Skin epidermis (tissue), 12 donors: ENCODE results near the gene ACAA2.
A peak's percentile ranks its signal among the peaks of the same experiment; 100 is the strongest.
"Not testable (repeated sequence)": the region's sequence is repeated elsewhere in the genome, so short reads cannot be mapped to it uniquely, and the experiment has no call there.

Experiments used
- H3K27ac ChIP-seq, 21 experiments: fragments of 200-600 bp; sonication (generic) in 11 of 21; one replicate each; pipeline ENCODE4 v1.5.0; 2020; ENCODE audit warnings: mild to moderate bottlenecking in 3 of 21, inconsistent platforms in 2 of 21, moderate library complexity in 2 of 21
- H3K4me3 ChIP-seq, 7 experiments: fragments of 200-600 bp; sonication (generic) in 2 of 7; one replicate each; pipeline ENCODE4 v1.5.0; 2020; ENCODE audit warnings: inconsistent platforms in 2 of 7, mild to moderate bottlenecking in 2 of 7, moderate library complexity in 1 of 7

The ACAA2 gene

DNA sequence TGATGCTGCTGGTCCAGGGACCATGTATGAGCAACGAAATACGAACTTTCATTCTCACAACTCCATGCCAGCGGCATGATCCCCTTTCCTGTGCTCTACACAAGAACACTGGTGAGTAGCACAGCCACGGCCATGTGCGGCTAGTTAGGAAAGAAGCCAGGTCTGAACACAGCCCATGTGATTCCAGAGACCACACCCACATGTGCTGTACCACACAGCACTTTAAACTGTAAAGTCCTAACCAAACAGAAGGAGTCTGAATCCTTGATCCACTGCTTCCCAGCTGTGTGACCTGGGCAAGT, 33.0 kb upstream of the ACAA2 start:
- Histone ChIP-seq H3K27ac (no peak overlapping the region), H3K4me3 (no peak overlapping the region)

DNA sequence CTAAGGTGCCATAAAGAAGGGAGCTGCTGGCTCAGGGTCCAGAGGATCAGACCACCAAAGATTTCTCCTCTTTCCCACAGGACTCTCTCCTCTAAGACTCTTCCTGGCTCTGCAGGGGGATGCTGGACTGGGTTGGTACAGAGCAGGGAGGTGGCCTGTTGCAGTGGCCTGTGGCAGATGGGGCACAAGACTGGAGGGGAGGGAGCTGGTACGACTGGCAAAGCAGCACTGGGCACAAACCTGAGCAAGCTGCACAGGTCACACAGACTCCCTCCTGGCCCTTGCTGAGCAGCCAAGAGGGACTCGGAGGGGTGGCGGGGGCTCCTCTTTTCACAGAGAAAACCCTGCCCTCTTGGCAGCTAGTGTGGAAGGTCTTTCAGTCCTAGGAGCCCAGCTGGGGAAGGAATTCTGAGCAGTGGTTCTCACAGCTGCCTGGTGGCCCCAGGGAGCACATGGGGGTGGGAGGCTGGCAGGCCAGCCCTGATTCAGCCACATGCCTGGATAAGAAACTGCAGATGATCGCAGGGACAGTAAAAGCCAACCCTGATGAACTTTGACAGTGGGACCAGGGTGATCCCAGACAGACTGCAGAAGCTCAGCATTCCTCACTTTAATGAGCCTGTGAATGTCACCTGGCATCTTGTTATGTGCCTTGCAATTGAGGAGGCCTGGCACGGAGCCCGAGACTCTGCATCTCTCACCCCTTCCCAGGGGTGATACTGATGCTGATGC, 32.5 kb upstream of the ACAA2 start:
- H3K4me3 ChIP-seq: no peak overlapping the region
- no peak overlapping the region for H3K27ac ChIP-seq

DNA sequence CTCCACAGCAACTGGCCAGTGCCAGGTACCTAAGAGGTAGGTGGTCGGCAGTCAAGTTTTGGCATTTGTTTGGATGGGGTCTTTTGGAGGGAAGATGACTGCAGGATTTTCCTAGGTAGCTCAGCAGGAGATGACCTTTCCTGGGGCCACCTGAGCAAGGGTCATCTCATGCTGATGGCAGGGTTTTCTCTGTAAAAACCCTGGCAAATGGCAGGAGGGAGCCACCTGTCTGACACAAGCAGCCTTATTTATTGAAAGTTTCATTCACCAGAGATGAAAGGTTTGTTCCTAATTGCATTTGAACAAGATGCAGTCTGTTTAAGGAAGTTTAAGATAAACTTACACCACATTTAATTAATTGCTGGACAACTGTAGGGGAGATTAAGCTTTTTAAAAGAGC, 31.6 kb upstream of the ACAA2 start:
- Histone ChIP-seq H3K4me3 (no peak overlapping the region), H3K27ac (no peak overlapping the region)

DNA sequence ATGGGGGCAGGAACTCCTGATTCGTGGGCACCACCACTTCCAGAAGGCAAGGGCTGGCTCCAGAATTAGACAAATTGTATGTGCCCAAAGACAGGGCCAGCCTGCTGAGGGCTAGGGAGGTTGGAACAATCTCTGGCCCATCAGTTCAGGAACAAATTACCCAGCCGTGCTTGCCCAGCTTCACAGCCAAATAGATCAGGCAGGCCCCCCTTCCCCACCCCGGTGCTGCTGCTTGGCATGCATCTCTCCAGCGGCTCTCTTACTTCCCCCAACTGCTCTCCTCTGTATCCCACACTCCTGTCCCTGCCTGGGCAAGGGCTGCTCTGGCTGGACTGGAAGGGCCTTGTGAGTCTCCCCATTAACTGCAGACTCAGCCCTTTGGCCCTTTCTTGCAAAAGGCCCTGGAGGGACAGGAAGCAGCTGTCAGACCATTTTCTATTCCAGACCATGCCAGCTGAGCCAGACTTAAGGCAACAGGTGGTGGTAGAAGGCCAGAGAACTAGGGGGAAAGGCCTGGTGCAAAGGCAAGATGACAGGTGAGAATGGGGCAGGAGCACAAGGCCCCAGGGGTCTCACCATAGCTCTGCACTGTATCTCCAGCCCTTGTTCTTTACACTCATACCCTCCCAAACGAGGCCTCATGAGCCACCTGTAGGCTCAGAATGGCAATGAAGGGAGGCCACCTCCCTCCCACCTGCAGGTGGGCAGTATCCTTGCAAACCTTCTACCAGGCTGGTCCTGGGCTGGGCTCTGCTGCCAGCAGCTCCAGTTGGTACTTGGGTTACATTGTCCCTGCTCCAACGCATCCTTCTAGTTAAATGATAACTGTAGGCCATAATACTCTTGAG, 30.7 kb upstream of the ACAA2 start:
- Histone ChIP-seq H3K4me3 (no peak overlapping the region), H3K27ac (no peak overlapping the region)

DNA sequence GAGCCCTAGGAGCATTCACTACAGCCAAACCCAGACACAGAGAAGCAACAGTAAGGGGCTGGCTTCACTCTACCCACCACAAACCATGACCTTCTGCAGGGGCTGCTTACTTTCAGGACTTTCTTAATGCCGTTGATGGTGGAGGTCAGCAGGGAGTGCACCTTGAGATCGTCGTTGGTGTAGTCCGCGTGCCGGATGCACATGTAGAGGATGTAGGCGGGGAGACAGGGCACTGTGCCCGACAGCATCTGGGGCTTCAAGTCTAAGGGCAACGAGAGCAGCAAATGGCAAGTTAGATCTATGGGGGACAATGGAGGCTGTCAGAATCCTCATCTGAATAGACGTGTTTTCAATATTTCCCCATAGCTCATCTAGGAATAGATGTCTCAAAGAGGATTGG, 29.8 kb upstream of the ACAA2 start:
- H3K27ac ChIP-seq: no peak overlapping the region
- no peak overlapping the region for H3K4me3 ChIP-seq

DNA sequence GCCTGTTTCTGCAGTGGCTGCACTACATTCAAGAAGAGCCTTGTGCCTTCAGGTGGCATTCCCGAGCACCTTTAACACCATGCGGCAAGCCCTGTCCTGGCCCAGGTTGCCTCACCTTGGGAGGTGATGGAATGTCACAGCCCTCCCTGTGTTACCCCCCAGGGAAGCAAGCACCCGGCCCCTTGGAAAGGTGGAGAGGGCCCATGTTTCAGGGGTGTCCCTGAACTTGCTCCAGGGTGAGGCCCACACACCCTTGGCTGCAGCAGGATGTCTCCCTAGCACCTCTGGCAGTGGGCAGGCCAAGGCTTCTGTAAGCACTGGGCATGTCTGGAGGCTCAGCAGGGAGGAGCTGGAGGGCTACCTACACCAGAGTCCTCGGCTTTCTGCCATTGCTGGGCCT, 29.3 kb upstream of the ACAA2 start:
- Histone ChIP-seq H3K4me3 (no peak overlapping the region), H3K27ac (no peak overlapping the region)

DNA sequence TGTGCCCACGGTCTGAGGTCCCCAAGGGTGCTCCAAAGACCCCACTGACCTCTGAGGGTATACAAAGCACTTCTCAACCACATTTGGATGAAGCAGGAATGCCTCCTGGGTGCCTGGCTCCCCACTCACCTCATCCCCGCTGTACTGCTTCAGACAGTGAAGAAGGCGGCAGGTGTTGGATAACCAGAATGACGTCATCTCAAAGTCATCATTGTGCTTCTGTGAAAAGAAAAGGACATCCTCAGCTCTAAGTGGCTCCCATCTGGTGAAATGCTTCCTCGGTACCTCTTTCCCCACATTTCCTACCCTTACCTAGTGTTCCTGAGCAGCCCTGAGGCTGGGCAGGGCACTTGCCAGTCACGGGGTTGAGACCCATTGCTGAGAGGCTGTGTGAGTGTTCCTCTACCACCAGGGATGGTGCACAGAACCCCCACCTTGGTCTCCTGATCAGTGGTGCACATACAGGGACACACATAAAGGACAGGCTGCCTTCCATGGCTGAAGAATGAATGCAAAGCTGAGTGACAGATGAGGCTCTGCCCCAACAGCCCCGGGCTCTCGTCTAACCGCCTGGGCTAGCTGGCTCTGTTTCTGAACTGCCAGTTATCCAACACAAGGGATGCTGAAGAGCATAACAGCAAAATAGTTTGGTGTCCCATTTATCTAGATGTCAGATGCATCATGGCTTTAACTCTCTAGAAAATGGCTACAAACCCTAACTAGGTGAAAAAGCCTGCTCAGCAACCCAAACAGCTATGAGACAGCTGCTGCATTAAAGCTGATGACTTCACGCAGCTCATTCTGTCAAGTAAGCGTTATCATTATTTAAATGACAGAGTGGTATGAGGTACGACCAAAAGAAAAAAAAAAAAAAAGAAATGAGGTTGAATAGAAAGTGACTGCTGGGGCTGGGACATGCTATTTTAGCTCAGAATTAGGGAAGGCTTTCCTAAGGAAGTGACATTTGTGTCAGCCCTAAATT, 28.2 kb upstream of the ACAA2 start:
- Histone ChIP-seq H3K4me3 (no peak overlapping the region), H3K27ac (no peak overlapping the region)

DNA sequence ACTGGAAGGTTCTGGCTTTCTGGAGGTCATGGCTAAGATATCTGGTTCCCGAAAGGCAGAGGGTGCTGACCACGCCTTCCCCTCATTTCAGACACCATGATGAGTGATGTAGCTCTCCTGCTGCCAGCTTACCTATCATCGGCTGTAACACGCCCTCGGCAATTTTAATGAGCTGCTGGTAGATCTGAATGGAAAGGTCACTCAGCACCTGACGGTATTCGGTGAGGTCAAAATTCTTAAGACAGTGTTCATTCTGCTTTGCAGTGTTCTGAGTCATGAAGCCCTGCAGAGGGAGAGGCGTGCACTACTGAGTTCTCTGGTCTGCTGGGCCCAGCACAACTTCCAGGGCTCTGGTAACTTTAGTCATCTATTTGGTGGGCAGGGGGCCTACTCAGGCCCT, 25.7 kb upstream of the ACAA2 start:
- Histone ChIP-seq H3K27ac (no peak overlapping the region), H3K4me3 (no peak overlapping the region)

DNA sequence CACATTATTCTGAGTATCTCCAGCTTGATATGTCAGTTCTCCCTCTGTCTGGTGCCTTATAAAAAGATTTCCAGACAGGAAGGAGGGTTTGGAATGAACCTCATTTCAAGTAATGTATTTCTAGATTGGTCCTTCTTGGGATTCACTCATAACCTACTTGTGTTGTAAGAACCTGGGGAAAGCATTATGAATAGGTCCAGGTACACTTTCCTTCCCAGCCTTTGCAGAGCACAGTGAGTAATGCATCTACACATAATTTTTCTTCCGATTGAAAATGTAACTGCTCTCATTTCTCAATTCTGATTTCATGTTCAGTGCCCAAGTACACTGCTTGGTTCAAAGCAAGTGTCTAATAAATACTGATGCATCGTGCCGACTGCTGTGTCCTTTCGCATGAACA, 25.0 kb upstream of the ACAA2 start:
- H3K27ac ChIP-seq: no peak overlapping the region

DNA sequence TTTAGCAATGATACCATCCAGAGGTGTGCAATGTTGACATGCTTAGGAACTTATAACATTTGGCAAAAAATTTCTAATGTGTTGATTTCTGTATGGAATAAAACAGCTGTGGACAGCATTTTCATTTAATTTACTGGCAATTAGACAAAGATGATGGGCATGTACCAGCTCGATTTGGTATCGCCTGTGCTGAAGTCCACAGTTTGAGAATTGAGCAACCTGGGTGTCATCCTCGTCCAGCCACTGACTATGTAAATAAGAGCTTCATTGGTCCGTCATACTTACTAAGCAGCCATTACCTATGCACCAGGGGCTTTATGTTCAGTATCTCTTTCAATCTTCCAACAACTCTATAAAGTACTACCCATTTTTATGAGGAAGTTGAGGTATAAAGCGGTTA, 24.6 kb upstream of the ACAA2 start:
- no peak overlapping the region for H3K27ac ChIP-seq
- H3K4me3 ChIP-seq: no peak overlapping the region

More for the DNA sequence above, 25.0 kb upstream of the ACAA2 start:
- no peak overlapping the region for H3K4me3 ChIP-seq

DNA sequence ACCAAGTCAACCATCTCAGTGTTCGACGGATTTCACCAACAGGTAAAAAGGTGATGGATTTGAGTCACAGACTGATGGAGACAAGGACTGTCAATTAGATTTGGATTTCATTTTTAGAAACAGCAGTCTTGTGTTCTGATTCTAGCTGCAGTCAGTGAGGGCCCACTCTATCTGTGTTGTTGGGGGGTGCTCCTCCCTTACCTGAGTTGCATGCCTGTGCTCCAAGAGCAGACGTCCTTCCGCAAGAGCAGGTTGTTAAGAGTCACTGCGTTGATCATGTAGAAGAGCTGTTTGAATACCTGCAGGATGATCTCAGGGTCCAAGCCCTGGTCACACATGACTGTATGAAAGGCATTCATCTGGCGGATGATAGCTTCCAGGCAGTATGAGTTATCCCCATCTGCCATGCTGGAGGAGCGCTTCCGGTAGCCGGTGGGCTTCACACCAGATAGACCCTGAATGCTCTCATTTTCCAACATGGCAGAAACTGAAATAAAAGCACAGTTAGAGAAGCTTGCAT, 24.0 kb upstream of the ACAA2 start:
- not testable (repeated sequence) for H3K4me3 ChIP-seq, H3K27ac ChIP-seq

DNA sequence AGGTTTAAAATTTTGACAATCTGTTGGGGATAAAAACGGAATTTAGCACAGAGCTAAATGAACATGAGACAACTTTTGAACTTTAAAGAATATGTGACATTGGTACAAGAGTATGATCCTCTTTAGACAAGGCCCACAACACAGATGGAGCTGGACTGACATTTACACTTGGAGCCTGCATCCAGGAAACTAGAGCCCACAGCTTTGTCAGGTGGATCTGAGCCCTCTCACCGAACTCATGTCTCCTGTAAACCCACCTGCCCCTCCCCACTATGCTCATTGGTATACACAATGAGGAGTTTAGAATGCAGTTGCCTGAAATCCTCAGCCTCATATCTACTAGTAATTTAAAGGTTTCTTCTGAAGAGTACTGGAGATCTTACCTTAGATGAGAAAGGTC, 22.1 kb upstream of the ACAA2 start:
- H3K27ac ChIP-seq: no peak overlapping the region

DNA sequence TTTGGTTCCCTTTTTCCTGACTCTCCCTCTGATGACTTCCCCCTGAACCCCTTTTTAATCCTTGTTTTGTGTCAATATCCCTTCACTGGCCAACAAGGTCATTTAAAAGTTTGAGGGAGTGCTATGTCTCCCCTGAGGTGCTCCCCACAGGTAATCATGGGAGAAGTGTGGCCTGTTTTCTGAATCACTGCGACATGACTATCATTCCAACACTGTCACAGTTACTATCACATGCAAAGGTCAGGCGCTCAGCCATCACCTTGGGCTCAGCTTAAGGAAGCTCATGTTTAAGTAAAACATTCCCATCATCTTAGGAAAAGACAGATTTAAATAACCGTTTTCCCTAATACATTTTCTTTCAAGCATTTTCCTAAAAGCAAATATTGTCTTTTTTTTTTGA, 20.9 kb upstream of the ACAA2 start:
- peak overlapping the region in 1 of 21 experiments; percentile 22 for H3K27ac ChIP-seq
- H3K4me3 ChIP-seq: no peak overlapping the region

More for the DNA sequence above, 22.1 kb upstream of the ACAA2 start:
- H3K4me3 ChIP-seq: no peak overlapping the region

DNA sequence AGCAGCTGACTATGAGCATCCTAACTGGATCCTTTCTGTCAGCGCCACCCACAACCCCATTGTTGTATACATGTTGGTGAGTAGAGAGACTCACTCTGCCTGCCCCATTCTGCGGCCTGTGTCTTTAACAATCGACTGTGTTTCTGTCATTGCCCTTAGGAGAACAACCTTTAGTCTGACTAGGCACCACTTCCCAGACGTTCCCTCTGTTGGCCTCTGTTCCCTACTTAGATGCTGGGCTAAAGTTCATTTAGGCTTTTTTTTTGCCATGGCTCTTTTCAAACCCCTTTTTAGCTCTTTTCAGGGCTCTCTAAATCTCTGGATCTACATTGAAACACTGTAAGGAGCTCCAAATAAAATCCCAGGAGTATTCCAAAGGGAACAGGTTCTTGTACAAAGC, 20.5 kb upstream of the ACAA2 start:
- Histone ChIP-seq H3K4me3 (no peak overlapping the region), H3K27ac (peak overlapping the region in 1 of 21 experiments; percentile 22)

DNA sequence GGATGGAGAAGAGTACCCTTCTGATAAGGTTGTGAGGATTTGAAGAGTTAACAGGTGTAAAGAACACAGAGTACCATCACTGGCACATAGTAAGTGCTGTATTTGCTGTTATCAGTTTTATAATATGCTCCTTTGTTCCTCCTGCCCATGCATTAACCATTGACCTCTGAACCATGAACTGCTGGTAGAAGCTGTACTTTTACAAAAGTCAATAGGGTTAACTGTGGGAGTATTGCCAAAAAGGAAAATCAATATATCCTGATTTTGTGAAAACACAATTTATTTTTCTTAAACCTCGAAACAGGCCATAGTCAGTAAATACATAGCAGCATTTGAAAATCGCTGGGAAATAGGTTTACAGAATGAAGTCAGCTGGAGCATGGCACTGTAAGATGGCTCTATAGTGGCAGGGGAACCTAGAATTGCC, 18.9 kb upstream of the ACAA2 start:
- no peak overlapping the region for H3K4me3 ChIP-seq
- no peak overlapping the region for H3K27ac ChIP-seq

DNA sequence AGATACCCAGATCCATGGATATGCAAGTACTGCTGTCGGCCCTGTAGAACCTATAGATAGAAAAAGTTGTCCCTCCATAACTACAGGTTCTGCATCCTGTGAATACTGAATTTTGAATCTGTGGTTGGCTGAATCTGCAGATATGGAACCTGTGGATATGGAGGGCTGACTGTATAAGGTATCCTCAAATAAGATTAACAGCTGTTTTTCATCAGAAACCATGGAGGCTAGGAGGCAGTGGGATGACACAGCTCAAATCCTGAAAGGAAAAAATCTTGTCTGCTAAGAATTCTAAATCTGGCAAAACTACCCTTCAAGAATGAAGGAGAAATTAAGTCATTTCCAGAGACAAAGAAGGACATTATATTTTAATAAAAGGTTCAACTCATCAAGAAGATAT, 14.7 kb upstream of the ACAA2 start:
- no peak overlapping the region for H3K27ac ChIP-seq
- no peak overlapping the region for H3K4me3 ChIP-seq

DNA sequence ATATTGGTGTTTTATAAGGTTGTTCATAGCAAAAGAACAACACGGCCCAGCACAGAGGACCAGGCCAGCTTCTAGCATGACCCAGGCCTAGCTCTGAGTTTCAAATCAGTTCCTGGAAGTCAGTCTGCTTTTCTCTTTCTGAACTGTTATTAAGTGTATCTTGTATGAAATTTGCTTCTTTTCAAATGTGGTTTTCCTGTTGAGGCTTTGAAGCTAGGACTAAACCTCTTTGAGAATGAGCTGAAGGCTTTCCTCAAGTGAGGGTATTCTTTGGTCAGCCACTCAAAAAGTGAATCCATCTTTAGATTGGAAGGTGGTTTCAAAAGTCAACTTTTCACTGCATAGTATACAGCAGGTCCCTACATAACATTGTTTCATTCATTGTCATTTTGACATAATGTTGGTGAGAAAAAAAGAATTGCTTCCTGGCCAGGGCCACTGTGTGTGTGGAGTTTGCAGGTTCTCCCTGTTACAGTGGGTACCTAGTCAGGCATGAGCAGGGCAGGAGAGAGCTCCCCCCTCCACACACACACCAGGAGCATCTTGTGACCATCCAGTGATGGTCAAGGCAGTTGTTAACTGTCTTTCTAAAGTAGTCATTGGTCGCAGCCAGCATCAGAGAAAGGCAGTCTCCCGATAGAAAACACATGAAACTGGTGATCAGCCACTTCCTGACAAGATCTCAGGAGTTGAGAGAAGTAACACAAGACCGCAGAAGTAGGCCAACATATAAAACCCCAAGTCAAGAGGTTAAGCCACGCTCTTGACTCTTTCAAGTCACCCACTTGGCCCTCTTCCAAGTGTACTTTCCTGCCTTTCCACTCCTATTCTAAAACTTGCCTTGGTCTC, 6.7 kb upstream of the ACAA2 start:
- Histone ChIP-seq H3K27ac (no peak overlapping the region), H3K4me3 (no peak overlapping the region)

DNA sequence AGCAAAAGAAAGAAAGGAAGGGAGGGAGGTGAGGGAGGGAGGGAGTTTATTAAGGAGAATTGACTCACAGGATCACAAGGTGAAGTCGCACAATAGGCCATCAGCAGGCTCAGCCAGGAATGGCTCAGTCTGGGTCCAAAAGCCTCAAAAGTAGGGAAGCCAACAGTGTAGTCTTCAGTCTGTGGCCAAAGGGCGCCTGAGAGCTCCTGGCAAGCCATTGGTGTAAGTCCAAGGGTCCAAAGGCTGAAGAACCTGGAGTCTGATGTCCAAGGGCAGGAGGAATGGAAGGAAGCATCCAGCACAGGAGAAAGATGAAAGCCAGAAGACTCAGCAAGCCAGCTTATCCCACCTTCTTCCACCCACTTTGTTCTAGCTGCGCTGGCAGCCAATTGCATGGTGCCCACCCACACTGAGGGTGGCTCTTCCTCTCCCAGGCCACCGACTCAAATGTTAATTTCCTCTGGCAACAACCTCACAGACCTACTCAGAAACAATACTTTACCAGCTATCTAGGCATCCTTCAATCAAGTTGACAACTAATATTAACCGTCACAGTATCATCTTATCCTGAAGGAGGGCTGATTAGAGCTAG, 5.8 kb upstream of the ACAA2 start:
- Histone ChIP-seq H3K4me3 (no peak overlapping the region), H3K27ac (no peak overlapping the region)

DNA sequence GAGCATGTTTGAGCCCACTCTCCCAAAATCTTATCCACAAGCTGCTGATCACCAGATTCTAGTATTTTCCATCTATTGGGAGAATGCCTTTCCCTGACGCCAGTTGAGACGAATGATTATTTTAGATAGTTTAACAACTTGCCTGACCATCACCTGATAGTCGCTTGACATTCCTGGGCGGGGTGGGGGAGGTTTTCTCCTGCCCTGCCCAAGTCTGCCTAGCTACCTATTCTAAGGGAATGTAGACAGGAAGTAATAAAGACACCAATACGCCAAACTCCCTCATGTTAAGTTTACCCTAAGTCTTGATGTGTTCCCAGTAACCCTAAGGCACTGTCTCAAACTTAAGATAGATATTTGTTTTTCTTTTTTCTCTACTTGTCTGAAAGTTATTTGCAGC, 4.6 kb upstream of the ACAA2 start:
- Histone ChIP-seq H3K4me3 (no peak overlapping the region), H3K27ac (peak overlapping the region in 2 of 21 experiments; percentile 28 to 43)
